ENCODE data around the gene VSX1.

Gene VSX1

GRCh38 chr20:25087186-25087929, 5.4 kb upstream of the VSX1 start:
- DNase-seq (ENCODE audit: low read depth) = no peak

- no peak for DNase-seq (ENCODE audit: low read depth)
These were observed 4.0 kb upstream of the VSX1 start for GRCh38 chr20:25085756-25086495.

- DNase-seq (ENCODE audit: low read depth) = no peak
These were observed 2.8 kb upstream of the VSX1 start for GRCh38 chr20:25084626-25085187.

DNA sequence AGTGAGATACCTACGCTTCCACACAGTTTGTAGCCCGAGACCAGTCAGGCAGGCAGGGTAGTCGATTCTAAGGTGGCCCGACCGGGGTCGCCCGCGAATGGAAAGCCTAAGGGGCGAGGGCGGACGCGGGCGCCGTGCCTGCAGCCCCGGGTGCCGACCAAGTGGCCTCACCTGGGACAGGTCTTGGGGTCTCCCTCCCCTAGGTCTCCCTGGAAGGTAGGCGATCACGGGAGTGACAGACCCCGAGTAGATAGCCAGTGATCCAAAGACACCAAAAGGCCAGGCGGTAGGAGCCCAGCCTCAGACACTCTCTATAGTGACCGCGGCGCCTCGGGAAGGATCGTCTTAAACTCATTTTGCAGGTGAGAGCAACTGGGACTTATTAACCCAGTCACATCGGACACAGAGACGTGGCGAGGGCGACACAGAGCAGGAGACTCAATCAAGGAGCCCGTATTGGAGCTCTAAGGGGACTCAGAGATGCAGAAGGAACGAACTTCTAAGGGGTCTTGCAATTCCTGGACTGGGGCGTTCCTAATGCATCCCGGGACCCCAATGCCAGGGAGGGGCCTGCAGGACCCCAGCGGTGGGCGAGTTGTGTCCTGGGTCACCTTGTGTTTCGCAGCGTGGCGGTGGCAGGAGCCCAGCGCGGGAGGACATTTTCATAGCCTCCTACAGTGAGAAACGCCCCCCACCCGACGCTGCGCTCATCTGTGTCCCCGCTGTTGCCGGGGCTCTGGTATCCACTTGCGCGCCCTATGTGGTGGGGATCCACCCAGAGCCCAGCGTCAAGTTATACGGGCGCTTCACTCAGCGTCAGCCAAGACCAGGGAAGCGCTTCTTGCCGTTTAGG, 2.1 kb upstream of the VSX1 start:
- no peak for DNase-seq (ENCODE audit: low read depth)

DNA sequence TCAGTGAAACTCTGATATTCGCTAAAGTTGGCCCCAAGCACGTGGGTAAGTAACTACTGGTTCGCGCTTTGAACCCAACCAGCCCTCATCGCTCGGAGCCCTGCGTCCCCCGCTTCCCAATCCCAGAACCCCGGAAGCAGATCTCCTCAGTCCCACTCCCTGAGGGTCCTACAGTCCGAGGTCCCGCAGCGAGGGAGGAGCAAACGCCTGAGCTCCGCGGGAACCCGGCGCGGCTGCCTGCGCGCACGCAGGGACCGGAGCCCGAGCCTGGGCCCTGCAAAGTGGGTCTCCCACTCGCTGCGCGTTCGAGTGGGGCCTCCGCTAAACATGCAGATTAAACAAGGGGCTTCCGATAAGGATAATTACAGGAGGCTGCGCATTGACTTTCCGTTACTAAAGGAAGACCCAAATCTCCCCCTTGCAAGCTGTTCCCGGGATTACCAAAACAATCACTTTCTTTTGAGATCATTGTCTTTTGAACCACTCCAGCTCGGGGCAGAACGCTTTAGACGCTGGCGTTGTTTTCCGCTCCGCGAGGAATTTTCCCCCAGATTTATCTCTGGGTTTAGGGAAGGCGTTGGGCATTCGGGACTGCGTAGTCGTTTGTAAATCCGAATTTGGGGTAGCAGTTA, 1.3 kb upstream of the VSX1 start:
- DNase-seq (ENCODE audit: low read depth) = no peak

GRCh38 chr20:25082498-25082873, 545 bp upstream of the VSX1 start:
- DNase-seq (ENCODE audit: low read depth) = no peak

DNA sequence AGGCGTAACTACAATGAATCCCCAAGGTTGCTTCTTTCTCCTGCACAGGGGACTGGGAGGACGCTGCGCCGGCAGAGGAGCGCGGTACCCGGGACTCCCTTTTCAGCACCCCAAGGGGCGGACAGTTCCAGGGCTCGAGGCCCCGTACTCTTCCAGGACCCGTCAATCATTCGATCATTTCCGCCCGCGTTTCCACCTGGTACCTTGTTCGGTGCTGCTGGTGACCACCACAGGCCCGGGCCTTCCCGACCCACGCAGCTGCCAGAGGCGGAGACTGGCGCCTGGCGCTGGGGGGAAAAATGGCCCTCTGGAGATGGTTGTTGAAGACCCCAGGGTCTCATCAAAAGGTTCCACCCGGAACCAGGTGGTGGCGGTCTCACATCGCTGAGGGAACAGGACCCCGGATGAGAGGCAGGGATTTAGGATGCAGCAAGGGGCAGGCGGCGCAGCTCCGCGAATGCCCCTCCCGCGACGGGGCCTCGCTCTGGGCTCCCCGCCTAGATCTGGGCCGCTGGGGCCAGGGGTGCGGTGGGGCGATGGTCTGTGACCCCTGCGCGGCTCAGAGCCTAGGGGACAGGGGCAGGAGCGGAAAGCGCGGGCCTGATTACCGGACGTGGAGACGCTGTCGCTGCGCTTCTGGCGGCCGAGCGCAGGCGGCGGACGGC, 744 bp downstream of the VSX1 start:
- DNase-seq (ENCODE audit: low read depth) = no peak

- no peak for DNase-seq (ENCODE audit: low read depth)
These were observed 2.8 kb downstream of the VSX1 start for GRCh38 chr20:25079171-25079570.

DNA sequence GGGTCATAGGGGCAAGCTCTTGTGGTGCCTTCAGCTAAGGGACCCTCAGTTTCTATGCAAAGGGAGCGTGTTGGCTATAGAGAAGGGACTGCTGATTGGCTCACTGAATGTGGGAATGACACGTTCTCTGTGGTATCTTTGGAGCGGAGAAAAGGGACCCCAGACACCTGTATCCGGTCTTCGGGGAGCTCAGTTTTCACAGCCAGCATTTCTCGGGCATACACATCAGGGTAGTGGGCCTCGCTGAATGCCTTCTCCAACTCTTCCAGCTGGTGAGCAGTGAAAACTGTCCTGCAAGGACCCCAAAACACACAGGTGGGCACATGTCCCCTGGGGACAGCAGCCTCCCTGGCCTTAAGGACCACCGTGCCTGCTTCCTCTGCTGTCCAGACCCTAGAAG, 3.3 kb downstream of the VSX1 start:
- DNase-seq (ENCODE audit: low read depth) = no peak

GRCh38 chr20:25077610-25078169, 4.3 kb downstream of the VSX1 start:
- DNase-seq (ENCODE audit: low read depth) = no peak

DNA sequence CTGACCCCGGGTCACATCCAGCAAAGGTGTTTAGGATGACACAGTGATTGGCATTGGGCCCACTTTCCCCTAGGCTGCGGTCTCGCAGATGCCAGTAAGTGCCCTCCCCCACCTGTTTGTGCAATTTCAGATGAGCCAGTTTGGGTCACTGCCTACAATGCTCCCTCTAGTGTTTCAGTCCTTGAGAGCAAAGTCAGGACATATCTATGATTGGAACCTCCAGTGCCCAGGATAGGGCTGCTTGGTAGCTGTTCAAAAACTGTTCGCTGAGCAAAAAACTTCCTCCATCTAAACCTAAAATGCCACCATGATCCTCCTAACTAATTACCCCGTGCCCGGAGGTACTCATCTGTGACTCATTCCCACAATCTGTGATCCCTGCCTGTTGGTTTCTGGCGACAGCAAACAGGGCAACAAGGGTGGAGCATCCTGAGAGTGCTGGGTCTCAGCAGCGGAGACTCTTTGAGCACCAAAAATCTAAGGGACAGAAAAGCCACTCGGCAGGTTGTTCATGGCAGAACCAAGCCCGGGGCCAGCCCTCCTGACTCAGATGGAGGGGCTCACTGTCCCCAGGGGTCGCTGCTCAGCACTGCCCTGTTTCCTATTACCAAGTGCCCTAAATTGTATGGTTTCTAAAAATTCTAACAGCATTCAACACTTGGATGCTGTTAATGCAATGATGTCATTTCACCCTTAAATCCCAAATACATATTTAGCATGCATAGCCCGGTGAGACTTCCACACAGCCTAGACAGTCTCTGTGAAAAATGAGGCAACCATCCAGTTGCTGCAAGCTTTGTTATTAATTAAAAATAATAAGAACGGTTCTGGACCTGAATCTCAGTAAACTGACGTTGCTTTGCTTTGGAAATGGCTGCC, 5.0 kb downstream of the VSX1 start:
- DNase-seq (ENCODE audit: low read depth) = no peak

- no peak for DNase-seq (ENCODE audit: low read depth)
These were observed 5.7 kb downstream of the VSX1 start for GRCh38 chr20:25076201-25076600.

GRCh38 chr20:25073544-25073943, 8.4 kb downstream of the VSX1 start:
- DNase-seq (ENCODE audit: low read depth) = no peak

GRCh38 chr20:25072226-25072811, 9.6 kb downstream of the VSX1 start:
- DNase-seq (ENCODE audit: low read depth) = no peak

- DNase-seq (ENCODE audit: low read depth) = no peak
These were observed 10.2 kb downstream of the VSX1 start for GRCh38 chr20:25071734-25072133.

- DNase-seq (ENCODE audit: low read depth) = no peak
These were observed 11.0 kb downstream of the VSX1 start for GRCh38 chr20:25070821-25071473.

DNA sequence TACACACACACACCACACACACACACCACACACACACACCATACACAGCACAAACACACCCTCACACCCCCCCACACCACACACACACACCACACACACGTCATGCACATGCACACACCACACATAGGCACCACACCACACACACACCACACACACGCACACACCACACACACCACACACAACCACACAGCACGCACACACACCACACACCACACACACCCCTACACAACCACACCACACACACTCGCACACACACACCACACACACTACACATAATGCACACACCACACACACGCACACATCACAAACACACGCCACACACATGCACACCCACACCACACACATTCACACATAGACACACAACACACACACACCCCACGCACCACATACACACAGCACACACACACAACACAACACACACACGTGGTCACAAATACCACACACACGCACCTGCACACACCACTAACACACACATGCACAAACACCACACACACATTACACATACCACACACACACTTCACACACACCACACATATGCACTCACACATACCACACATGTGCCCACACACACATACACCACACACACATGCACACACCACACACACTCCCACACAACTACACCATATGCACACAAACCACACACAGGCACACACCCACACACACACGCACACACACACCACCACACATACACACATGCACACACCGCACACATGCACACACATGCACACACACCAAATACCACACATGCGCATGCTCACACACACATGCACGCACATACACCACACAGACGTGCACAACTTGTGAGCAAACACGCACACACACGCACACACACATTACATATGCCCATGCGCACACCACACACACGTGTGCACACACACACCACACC, 14.6 kb downstream of the VSX1 start:
- DNase-seq (ENCODE audit: low read depth) = no peak

- DNase-seq (ENCODE audit: low read depth) = no peak
These were observed 15.6 kb downstream of the VSX1 start for GRCh38 chr20:25066386-25066785.

All from activated T-cell treated with anti-CD3 and anti-CD28 coated beads for 24 hours (primary cell).